Smooth muscle cell (in vitro differentiated cells): ENCODE data around the gene MGAT5B. TPM values are rescaled to one million over a fixed set of nuclear protein-coding genes. Genes with fewer than 3 reads are reported as not detected.

Experiments
- DNase-seq: peaks from one replicate; lab custom pipeline; 2025; ENCODE audit not compliant: unreplicated experiment; lab: John Stamatoyannopoulos, UW
- H2AFZ ChIP-seq: fragments of 200-600 bp; sonication (generic); 2 replicates; pipeline ENCODE4 v1.6.0; 2016; ENCODE audit warnings: antibody characterized with exemption, low read depth, mild to moderate bottlenecking
- H3F3A ChIP-seq: fragments of 200-600 bp; sonication (generic); 2 replicates; pipeline ENCODE4 v1.6.0; 2017; ENCODE audit warnings: antibody characterized with exemption, low read depth
- H3K27ac ChIP-seq: fragments of 200-600 bp; sonication (generic); 2 replicates; pipeline ENCODE4 v1.5.1; 2016; ENCODE audit warnings: low read depth, mild to moderate bottlenecking
- H3K27me3 ChIP-seq: fragments of 200-600 bp; sonication (generic); 2 replicates; pipeline ENCODE4 v1.6.1; 2016; ENCODE audit warnings: low read depth, mild to moderate bottlenecking
- H3K36me3 ChIP-seq: fragments of 200-600 bp; sonication (generic); 2 replicates; pipeline ENCODE4 v1.5.1; 2016; ENCODE audit warnings: low read depth
- H3K4me1 ChIP-seq: fragments of 200-600 bp; sonication (generic); 2 replicates; pipeline ENCODE4 v1.5.1; 2016; ENCODE audit warnings: low read depth
- H3K4me2 ChIP-seq: fragments of 200-600 bp; sonication (generic); 2 replicates; pipeline ENCODE4 v1.6.0; 2016; ENCODE audit warnings: mild to moderate bottlenecking
- H3K4me3 ChIP-seq: fragments of 200-600 bp; sonication (generic); 2 replicates; pipeline ENCODE4 v1.5.1; 2016; ENCODE audit warnings: mild to moderate bottlenecking
- H3K79me2 ChIP-seq: fragments of 200-600 bp; sonication (generic); 2 replicates; pipeline ENCODE4 v1.6.0; 2016; ENCODE audit warnings: low read depth, mild to moderate bottlenecking
- H3K9ac ChIP-seq: fragments of 200-600 bp; sonication (generic); 2 replicates; pipeline ENCODE4 v1.6.0; 2016; ENCODE audit warnings: low read depth
- H3K9me3 ChIP-seq: fragments of 200-600 bp; sonication (generic); replicated peaks from 2 replicates; pipeline ENCODE4 v1.5.1; 2016; ENCODE audit warnings: low read depth
- H4K20me1 ChIP-seq: fragments of 200-600 bp; sonication (generic); 2 replicates; pipeline ENCODE4 v1.6.0; 2016; ENCODE audit warnings: low read depth
- WGBS: methylation state at CpG from one replicate; pipeline ENCODE4 v1.1.7; 2016; ENCODE audit warnings: low lambda C conversion rate; 5-methylcytosine and 5-hydroxymethylcytosine counted together
- polyA plus RNA-seq: library from polyadenylated mRNA; unstranded; fragments of >200 nt; fragmentation: Nextera tagmentation; extraction: Ambion mirVana; gene quantifications from 2 replicates; pipeline ENCODE4 v1.2.1, GENCODE V29; 2016
- total RNA-seq: library from RNA; depleted of rRNA; stranded (reverse); fragments of >200 nt; gene quantifications from 2 replicates; pipeline ENCODE4 v1.2.3, GENCODE V29; 2014
- TF ChIP-seq, protein P1 (sequence below): fragments of 200-600 bp; sonication (generic); IDR thresholded peaks from 2 replicates; pipeline ENCODE4 v1.5.1; 2017; ENCODE audit warnings: borderline replicate concordance, mild to moderate bottlenecking, antibody characterized with exemption; ENCODE audit not compliant: insufficient read depth, poor library complexity, severe bottlenecking

MGAT5B gene
- total and polyA plus RNA-seq, 2 experiments from 2014 or later = 0.78 to 7.6 TPM

- TF ChIP-seq, protein P1, sequence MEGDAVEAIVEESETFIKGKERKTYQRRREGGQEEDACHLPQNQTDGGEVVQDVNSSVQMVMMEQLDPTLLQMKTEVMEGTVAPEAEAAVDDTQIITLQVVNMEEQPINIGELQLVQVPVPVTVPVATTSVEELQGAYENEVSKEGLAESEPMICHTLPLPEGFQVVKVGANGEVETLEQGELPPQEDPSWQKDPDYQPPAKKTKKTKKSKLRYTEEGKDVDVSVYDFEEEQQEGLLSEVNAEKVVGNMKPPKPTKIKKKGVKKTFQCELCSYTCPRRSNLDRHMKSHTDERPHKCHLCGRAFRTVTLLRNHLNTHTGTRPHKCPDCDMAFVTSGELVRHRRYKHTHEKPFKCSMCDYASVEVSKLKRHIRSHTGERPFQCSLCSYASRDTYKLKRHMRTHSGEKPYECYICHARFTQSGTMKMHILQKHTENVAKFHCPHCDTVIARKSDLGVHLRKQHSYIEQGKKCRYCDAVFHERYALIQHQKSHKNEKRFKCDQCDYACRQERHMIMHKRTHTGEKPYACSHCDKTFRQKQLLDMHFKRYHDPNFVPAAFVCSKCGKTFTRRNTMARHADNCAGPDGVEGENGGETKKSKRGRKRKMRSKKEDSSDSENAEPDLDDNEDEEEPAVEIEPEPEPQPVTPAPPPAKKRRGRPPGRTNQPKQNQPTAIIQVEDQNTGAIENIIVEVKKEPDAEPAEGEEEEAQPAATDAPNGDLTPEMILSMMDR = no peak
- Histone ChIP-seq H3K4me1 (no peaks in the 10 kb centered on the region), H3K79me2 (no peaks in the 10 kb centered on the region), H3K27me3 (no peaks in the 10 kb centered on the region), H3K4me3 (no peak overlapping the region), H3K4me2 (no peak overlapping the region), H3F3A (no peaks in the 10 kb centered on the region), H3K9me3 (no peaks in the 10 kb centered on the region), H3K9ac (no peak overlapping the region), H3K36me3 (no peaks in the 10 kb centered on the region), H2AFZ (no peak overlapping the region), H3K27ac (no peak overlapping the region), H4K20me1 (no peaks in the 10 kb centered on the region)
- DNase-seq = no peak
- 76% methylated on average over 10 of the region's 10 CpGs for WGBS
These were observed 11.5 kb downstream of the MGAT5B start for GRCh38 chr17:76879691-76880090.

GRCh38 chr17:76880268-76880667, 12.1 kb downstream of the MGAT5B start:
- H3K9ac ChIP-seq = no peak overlapping the region
- no peaks in the 10 kb centered on the region for H3K4me1 ChIP-seq
- TF ChIP-seq, protein P1 = no peak
- no peaks in the 10 kb centered on the region for H3K79me2 ChIP-seq
- H3F3A ChIP-seq = no peaks in the 10 kb centered on the region
- WGBS = 69% methylated on average over 10 of the region's 10 CpGs
- H3K9me3 ChIP-seq = no peaks in the 10 kb centered on the region
- no peak overlapping the region for H3K4me2 ChIP-seq
- no peaks in the 10 kb centered on the region for H4K20me1 ChIP-seq
- H3K27me3 ChIP-seq = no peaks in the 10 kb centered on the region
- no peak overlapping the region for H3K27ac ChIP-seq
- no peak overlapping the region for H3K4me3 ChIP-seq
- no peak overlapping the region for H2AFZ ChIP-seq
- no peak for DNase-seq
- no peaks in the 10 kb centered on the region for H3K36me3 ChIP-seq

GRCh38 chr17:76880971-76881370, 12.8 kb downstream of the MGAT5B start:
- H3K79me2 ChIP-seq = no peaks in the 10 kb centered on the region
- no peak overlapping the region for H3K4me2 ChIP-seq
- WGBS = 93% methylated on average over 12 of the region's 12 CpGs
- no peaks in the 10 kb centered on the region for H3K4me1 ChIP-seq
- no peaks in the 10 kb centered on the region for H3K36me3 ChIP-seq
- H3K4me3 ChIP-seq = no peak overlapping the region
- H2AFZ ChIP-seq = no peak overlapping the region
- no peak for DNase-seq
- H3K9me3 ChIP-seq = no peaks in the 10 kb centered on the region
- H4K20me1 ChIP-seq = no peaks in the 10 kb centered on the region
- H3K9ac ChIP-seq = no peak overlapping the region
- H3K27me3 ChIP-seq = no peaks in the 10 kb centered on the region
- no peaks in the 10 kb centered on the region for H3F3A ChIP-seq
- no peak overlapping the region for H3K27ac ChIP-seq
- TF ChIP-seq, protein P1 = no peak

DNA sequence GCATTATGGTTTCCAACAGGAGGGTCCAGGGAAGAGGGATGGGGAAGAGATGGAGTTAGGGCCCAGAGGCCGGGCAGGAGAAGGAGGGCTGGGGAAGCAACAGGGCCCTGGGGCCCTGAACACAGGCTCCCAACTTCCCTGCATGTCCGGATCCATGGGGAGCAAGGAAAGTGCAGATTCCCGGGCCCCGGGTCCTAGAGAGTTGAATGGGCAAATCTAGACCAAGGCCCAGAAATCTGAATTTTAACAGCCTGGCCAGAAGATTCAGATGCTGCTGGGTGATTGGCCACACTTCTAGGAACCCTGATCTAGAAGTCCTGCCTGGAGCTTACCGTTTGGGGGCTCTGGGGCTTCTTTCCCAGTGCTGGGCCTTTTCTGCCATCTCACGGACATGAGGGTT, 13.2 kb downstream of the MGAT5B start:
- Histone ChIP-seq H3K79me2 (no peaks in the 10 kb centered on the region), H3K36me3 (no peaks in the 10 kb centered on the region), H3K4me3 (no peak overlapping the region), H3F3A (no peaks in the 10 kb centered on the region), H3K27ac (no peak overlapping the region), H3K4me1 (no peaks in the 10 kb centered on the region), H3K27me3 (no peaks in the 10 kb centered on the region), H2AFZ (no peak overlapping the region), H4K20me1 (no peaks in the 10 kb centered on the region), H3K4me2 (no peak overlapping the region), H3K9me3 (no peaks in the 10 kb centered on the region), H3K9ac (no peak overlapping the region)
- TF ChIP-seq, protein P1 = no peak
- 93% methylated on average over 6 of the region's 6 CpGs for WGBS
- no peak for DNase-seq
